HG02759 (cell line): Measurements from ENCODE around the gene DGKB.

Experiments used
- ATAC-seq: cut with Tn5 transposase; IDR thresholded peaks from one replicate; pipeline ENCODE4 v1.9.1; 2021; ENCODE audit warnings: mild to moderate bottlenecking, moderate library complexity; ENCODE audit not compliant: unreplicated experiment

Gene DGKB

DNA sequence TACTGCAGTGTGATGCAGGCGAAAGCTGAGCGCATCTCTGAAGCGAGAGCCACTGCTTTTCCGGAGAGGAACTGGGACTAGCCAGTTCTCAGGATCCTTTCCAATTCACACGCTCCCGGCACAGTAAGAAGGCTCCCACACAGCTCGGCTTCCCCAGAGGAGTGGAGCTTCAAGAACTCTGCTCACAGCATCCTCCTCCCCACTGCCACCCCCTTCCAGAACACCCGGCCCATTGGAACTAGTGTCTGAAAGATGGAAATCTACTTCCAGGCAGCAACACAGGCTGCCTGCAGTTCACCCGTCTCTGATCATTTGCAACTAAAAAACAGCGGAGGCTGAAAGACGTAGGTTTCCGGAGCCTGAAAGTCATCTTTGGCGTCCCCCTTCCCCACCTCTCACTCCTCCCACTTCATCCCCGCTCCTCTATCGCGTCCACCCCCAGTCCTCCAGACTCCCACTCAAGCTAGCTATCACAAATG, at the start of gene DGKB:
TSS of gene DGKB (minus strand) at position 163 of the 479 bp plus-strand sequence.
- no peak for ATAC-seq

GRCh38 chr7:14950013-14950412, 47.5 kb upstream of the DGKB start:
- ATAC-seq: no peak

GRCh38 chr7:14938181-14938580, 35.6 kb upstream of the DGKB start:
- no peak for ATAC-seq

DNA sequence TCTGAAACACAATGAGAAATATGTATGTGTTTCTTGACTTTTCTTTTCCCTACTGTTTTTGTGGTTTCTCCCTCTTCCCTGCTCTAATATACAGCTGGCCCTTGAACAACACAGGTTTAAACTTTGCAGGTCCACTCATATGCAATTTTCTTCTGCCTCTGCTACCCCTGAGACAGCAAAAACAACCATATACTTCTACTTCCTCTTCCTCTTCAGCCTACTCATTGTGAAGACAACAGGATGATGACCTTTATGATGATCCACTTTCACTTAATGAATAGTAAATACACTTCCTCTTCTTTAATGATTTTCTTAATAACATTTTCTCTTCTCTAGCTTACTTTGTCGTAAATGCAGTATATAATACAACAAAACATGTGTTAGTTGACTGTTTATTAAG, 35.0 kb upstream of the DGKB start:
- no peak for ATAC-seq

GRCh38 chr7:14936554-14936953, 34.0 kb upstream of the DGKB start:
- ATAC-seq: no peak

GRCh38 chr7:14934839-14935238, 32.3 kb upstream of the DGKB start:
- no peak for ATAC-seq

DNA sequence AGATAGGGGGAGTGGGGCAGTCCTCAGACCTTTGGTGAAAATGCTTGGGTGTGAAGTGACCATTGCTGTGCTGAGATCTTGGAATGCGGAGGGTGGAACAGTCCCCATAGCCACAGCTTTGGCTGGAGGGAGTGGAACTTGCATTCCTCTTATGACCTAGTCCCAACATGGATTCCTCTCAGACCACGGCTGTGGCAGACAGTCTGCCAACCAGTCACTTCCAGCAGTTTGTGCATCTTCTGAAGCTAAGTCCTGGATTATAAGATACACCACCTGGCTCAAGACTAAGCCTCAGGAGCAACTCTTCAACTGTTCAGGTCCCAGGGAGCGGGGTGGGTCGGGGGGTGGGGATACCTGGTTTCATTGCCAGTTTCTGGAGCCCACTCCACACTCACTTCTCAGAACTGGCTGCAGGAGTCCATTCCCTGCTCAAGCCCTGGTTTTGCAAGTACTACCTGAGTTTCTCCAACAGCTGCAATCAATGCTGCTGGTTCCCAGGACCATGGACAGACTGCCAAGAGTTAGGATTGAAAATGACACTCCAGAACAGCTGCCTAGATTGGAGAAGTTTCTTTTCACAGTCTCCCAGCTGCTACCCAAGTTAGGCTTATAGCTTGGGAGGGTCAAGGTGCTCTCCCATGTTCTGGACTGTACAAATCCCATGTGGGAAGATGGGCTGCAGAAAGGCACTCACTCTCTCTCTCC, 29.1 kb upstream of the DGKB start:
- ATAC-seq: no peak

DNA sequence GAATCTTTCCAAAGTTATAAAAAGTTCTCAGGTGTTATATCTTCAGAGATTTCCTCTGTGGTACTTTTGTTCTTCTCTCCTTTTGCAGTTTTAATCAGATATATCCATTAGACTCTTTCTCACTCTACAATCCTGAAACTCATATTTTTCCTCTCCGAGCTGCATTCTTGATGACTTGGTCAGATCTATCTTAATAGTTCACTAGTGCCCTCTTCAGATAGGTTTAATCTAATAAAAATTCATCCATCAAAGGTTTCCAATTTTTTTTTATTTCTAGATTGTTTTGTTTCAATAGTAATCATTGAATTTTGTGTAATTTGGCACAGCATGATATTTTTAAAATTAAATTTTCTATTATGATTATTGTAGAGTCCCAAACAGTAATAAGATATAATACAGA, 21.8 kb upstream of the DGKB start:
- ATAC-seq: no peak

GRCh38 chr7:14911077-14911476, 8.5 kb upstream of the DGKB start:
- ATAC-seq: no peak

DNA sequence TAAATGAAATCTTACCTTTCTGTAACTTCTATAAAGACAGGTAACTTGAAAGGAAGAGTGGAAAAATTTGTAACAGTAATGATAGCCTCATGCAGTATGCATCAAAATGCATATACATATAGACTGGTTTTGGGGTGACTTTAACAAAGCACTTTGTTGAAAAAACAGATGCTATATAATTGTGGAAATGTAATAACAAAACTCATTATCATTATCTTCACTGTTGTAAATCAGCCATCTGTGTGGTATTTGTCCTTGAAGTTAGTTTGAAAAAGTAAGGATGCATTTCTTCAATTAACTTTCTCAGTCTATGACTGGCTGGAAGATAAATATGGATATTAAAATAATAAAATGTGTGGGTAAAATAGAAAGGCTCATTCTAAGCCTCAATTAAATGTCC, 6.1 kb upstream of the DGKB start:
- no peak for ATAC-seq

- no peak for ATAC-seq
Measured at GRCh38 chr7:14905764-14906163, 3.2 kb upstream of the DGKB start.

GRCh38 chr7:14900051-14900450, 2.5 kb downstream of the DGKB start:
- no peak for ATAC-seq

GRCh38 chr7:14899030-14899429, 3.5 kb downstream of the DGKB start:
- ATAC-seq: no peak

GRCh38 chr7:14896461-14896860, 6.1 kb downstream of the DGKB start:
- ATAC-seq: no peak

GRCh38 chr7:14894826-14895225, 7.7 kb downstream of the DGKB start:
- no peak for ATAC-seq

DNA sequence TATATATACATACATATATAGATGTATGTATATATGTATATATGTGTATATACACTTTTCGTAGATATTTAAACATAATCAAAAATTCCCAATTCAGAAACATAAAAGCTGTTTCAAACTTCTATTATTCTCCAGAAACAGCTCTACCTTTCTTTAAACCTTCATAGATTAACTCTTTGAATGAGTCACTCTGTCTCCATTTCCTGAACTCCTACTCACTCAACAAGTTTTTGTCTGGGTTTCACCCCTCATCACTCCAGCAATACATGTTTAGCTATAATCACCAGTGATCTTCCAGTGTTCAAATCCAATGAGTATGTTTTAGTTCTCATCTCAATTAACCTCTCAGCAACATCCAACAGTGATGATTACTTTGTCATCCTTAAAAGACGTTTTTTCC, 9.6 kb downstream of the DGKB start:
- no peak for ATAC-seq

DNA sequence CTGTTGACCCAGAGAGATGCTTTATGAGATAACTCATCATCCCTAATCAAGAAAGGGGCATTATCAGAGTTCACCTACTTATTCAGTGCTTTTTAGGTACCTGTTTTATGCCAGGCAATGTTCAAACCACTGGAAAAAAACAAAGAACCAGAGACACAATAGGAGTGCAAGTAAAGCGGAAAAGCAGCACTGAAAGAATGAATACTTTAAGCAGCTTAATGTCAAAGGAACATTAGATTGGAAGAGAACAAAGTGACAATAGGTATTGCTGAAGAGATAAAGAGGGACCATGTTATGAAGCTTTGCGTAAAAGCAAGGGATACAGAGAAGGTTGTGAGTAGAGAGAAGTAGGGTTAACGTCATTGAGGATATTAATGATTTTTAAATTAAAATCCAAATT, 11.3 kb downstream of the DGKB start:
- ATAC-seq: no peak

GRCh38 chr7:14888962-14889361, 13.6 kb downstream of the DGKB start:
- ATAC-seq: no peak

- no peak for ATAC-seq
Measured at GRCh38 chr7:14886533-14886932, 16.0 kb downstream of the DGKB start.

GRCh38 chr7:14875941-14876587, 26.5 kb downstream of the DGKB start:
- ATAC-seq: no peak

DNA sequence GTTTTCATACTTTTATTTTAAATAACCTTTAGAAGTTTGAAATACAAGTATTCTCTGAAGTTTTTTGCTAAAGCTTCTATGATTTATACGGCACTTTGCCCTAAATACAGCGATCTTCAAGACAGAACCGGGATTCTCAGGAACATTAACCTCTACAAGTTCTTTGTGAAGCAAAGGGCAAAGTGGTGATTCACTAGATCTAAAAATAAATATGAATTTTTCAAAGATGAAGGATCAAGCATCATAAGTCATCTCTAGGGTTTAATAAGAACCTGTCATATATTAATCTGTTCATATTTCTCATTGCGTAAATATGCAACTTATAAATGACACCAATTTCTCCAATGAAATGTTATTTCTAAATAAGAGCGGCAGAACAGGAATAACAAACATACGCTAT, 30.7 kb downstream of the DGKB start:
- no peak for ATAC-seq

DNA sequence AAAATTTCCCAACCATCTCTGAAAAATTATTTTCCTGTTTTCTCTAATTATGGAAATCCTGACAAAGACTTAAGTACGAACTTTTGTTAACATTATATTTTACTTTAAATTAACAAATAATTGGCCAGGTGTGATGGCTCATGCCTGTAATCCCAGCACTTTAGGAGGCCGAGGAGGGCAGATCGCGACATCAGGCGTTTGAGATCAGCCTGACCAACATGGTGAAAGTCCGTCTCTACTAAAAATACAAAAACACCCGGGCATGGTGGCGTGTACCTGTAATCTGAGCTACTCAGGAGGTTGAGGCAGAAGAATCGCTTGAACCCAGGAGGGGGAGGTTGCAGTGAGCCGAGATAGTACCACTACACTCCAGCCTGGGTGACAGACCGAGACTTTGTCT, 32.2 kb downstream of the DGKB start:
- no peak for ATAC-seq

DNA sequence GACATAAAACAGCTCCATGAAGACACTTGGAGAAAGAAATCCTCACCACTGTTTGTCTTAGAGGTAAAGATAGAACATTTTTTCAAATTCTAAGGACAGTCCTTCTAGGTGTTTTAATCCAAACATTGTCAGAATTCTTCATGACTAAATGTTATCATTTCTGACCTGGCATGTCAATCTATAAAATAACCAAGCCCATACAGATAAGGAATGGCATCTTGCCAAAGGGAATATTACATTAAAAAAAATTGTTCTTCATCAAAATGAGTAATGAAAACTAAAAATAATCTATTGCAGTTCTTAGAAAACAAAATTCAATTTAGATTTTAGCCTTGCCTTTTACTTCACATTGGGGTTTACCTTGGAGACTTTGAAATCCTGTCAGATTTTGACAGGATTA, 33.6 kb downstream of the DGKB start:
- ATAC-seq: no peak
